ENCODE measurements around the gene MTHFR.

- no peak for TF ChIP-seq CTCF (IDR thresholded peaks at IDR 0.05)
- no peak for TF ChIP-seq POLR2A (IDR thresholded peaks at IDR 0.05)
Measured at GRCh38 chr1:11759791-11760190, 46.0 kb downstream of the MTHFR start.

All from suprapubic skin (tissue), 3 donors.